RWPE1 (cell line): ENCODE results near the gene COL26A1.
"Not testable (repeated sequence)": the region's sequence is repeated elsewhere in the genome, so short reads cannot be mapped to it uniquely, and the experiment has no call there.

Experiments used
- CTCF ChIA-PET: fragments of 350-600 bp; sonication (Branson Sonifier 250); formaldehyde crosslinking; extraction: SDS; loops from one replicate; lab custom pipeline; 2021; lab: Yijun Ruan, JAX
- POLR2A ChIA-PET: fragments of 400-600 bp; formaldehyde crosslinking; extraction: SDS; loops from one replicate; lab custom pipeline; 2020; ENCODE audit warnings: antibody characterized with exemption; ENCODE audit not compliant: low non-redundant PET; lab: Yijun Ruan, JAX
- DNase-seq: peaks from one replicate; pipeline ENCODE4 v3.0.0; 2012; ENCODE audit warnings: low spot score
- H3K27ac ChIP-seq: fragments of 450-650 bp; 2 replicates; pipeline ENCODE4 v1.5.1; 2017
- TF ChIP-seq, protein P1 (sequence below): fragments of 450-650 bp; conservative IDR thresholded peaks from 2 replicates; pipeline ENCODE4 v1.5.1; 2017; ENCODE audit warnings: low read depth, mild to moderate bottlenecking

The COL26A1 gene

DNA sequence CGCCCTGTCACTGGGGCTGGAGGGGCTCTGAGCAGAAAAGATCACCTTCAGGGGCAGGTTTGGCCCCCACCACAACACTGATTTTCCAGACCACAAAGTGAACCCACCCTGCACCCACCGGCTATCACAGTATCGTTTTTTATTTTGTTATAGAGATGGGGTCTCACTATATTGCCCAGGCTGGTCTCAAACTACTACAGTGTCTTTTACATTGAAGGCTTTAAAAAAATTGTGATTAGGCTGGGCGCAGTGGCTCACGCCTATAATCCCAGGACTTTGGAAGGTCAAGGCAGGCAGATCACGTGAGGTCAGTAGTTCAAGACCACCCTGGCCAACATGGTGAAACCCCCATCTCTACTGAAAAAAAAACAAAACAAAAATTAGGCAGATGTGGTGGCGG lies 125.1 kb downstream of the COL26A1 start:
- ChIA-PET POLR2A (no interaction called here), CTCF (no interaction called here)
- TF ChIP-seq, protein P1, sequence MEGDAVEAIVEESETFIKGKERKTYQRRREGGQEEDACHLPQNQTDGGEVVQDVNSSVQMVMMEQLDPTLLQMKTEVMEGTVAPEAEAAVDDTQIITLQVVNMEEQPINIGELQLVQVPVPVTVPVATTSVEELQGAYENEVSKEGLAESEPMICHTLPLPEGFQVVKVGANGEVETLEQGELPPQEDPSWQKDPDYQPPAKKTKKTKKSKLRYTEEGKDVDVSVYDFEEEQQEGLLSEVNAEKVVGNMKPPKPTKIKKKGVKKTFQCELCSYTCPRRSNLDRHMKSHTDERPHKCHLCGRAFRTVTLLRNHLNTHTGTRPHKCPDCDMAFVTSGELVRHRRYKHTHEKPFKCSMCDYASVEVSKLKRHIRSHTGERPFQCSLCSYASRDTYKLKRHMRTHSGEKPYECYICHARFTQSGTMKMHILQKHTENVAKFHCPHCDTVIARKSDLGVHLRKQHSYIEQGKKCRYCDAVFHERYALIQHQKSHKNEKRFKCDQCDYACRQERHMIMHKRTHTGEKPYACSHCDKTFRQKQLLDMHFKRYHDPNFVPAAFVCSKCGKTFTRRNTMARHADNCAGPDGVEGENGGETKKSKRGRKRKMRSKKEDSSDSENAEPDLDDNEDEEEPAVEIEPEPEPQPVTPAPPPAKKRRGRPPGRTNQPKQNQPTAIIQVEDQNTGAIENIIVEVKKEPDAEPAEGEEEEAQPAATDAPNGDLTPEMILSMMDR: no peak

DNA sequence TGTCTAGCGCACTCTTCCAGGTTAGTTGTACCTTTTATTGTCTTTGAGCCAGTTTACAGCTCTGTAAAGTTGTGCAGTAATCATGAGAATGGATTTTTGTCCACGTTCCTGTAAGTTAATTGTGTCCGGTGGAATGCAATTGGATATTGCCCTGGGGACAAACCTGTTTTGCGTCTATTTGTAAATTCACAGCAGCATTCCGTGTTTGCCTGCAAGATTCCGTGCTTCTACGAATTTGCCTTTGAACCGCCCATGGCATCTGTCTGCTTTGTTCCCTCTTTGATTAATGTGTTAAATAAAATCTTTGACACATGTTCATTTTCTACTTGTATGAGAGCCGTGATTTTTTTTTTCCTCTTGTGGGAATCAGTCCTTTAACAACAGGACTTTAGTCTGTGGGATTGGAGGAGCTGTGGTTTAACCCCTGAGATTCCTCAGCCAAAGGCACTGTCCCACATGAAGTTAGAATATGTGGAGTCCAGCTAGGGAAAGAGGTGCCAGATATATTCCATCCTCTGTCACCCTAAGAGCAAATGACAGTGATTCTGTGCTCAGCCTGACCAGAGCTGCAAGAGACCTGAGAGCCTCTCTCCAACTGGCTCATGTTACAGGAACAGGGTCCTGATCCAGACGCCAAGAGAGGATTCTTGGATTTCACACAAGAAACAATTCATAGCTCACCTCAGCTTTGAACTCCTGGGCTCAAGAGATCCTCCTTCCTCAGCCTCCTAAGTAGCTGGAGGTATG lies 126.3 kb downstream of the COL26A1 start:
- no peak for DNase-seq
- H3K27ac ChIP-seq: no peak overlapping the region
- TF ChIP-seq, protein P1: no peak
- ChIA-PET POLR2A (interaction anchor here (0.6 kb wide), 2 partner anchors 76 to 103 kb away, joined by 5 read pairs; no protein-coding TSS in a partner anchor), CTCF (no interaction called here)

More for the DNA sequence above, 125.1 kb downstream of the COL26A1 start:
- no peak for DNase-seq
- no peak overlapping the region for H3K27ac ChIP-seq

DNA sequence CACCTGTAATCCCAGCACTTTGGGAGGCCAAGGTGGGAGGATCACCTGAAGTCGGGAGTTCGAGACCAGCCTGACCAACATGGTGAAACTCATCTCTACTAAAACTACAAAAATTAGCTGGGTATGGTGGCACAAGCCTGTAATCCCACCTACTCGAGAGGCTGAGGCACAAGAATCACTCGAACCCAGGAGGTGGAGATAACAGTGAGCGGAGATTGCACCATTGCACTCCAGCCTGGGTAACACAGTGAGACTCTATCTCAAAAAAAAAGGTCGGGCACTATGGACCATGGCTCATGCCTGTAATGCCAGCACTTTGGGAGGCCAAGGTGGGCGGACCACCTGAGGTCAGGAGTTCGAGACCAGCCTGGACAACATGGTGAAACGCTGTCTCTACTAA lies 127.8 kb downstream of the COL26A1 start:
- DNase-seq, H3K27ac ChIP-seq: not testable (repeated sequence)
- POLR2A ChIA-PET: interaction anchor here (0.6 kb wide), 1 partner anchor 29 kb away, joined by 4 read pairs; no protein-coding TSS in a partner anchor
- CTCF ChIA-PET: interaction anchor here (0.7 kb wide), 1 partner anchor 819 kb away, joined by 3 read pairs; no protein-coding TSS in a partner anchor

DNA sequence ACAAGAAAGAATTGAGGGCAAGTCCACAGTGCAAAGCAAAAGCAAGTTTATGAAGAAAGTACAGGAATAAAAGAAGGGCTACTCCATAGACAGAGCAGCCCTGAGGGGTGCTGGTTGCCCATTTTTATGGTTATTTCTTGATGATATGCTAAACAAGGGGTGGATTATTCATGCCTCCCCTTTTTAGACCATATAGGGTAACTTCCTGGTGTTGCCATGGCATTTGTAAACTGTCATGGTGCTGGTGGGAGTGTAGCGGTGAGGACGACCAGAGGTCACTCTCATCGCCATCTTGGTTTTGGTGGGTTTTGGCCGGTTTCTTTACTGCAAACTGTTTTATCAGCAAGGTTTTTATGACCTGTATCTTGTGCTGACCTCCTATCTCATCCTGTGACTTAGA lies 128.8 kb downstream of the COL26A1 start:
- H3K27ac ChIP-seq, DNase-seq, POLR2A ChIA-PET: not testable (repeated sequence)
- CTCF ChIA-PET: interaction anchor here (0.6 kb wide), 1 partner anchor 15 kb away, joined by 4 read pairs; no protein-coding TSS in a partner anchor

DNA sequence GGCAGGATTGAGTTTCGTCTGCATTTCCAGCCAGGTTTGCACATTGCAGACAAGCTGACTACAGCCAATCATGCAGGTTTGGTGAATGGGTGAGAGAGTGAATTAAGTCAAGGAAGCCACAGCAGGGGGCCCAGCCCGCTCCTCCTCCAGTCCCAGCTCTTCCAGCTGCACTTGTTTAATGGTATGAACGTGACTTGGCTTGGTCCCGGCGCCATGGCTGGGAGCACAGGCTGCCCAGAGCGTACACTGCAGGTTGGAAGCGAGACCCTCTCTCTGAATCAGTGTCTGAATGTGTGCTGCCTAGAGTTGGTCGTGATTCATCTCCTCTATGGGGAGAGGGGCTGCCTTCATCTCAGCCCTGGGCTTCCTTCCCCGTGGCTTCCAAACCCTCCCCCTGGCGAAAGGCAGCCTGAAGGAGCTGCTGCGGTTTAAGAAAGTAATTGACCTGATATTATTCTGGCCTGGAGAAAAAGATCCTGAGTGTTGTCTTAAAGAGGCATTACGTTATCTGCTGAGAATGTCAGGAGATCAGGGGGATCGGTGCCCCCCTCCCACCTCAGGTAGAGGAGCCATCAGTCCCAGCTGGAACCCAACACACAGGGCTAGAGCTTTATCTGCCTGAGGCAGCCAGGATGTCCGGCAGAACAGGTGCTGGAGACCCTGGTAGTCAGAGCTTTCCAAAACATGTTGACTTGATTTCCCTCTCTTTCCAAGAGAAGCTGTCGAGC lies 132.1 kb downstream of the COL26A1 start:
- H3K27ac ChIP-seq: no peak overlapping the region
- CTCF ChIA-PET: interaction anchor here (1.1 kb wide), 1 partner anchor 14 kb away, joined by 3 read pairs; no protein-coding TSS in a partner anchor
- no peak for DNase-seq
- POLR2A ChIA-PET: no interaction called here
- TF ChIP-seq, protein P1: no peak

DNA sequence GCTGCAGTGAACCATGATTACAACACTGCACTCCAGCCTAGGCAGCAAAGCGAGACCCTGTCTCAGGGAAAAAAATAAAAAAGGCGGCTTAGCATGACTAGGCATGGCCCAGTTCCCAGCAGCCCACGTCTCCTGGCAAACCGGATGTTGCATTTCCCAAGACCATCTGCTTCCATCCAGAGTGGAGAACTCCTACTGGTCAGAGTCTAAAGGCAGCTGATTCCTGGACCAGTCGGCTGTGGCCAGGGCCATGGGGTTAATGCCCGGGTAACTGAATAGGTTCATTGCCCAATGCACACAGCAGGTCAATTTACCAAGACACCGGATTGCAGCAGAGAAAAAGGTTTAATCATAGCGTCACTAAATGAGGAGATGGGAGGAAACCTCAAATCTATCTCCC lies 133.3 kb downstream of the COL26A1 start:
- DNase-seq: no peak
- POLR2A ChIA-PET: no interaction called here
- TF ChIP-seq, protein P1: no peak
- CTCF ChIA-PET: no interaction called here
- no peak overlapping the region for H3K27ac ChIP-seq

DNA sequence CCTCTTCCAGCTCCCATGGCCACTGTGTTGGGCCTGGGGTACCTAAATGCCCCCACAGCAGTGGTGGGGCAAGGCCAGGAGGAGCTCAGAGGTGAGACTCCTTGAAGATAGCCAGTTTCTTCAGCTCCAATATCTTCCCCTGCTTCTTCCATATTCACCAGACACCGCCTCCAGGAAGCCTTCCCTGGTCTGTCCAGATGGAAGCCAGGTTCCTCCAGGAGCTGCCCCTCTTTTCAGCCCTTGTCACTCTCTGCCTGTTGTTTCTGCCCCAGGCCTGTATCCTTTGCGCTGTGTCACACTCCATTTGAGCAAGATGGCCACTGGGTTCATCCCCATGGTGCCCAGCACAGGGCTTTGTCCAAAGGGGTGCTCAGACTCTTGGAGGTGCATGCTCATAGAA lies 138.7 kb downstream of the COL26A1 start:
- TF ChIP-seq, protein P1: no peak
- DNase-seq: no peak
- CTCF ChIA-PET: no interaction called here
- POLR2A ChIA-PET: no interaction called here
- no peak overlapping the region for H3K27ac ChIP-seq
